Parathyroid adenoma (tissue), 2 donors: Measurements from ENCODE around the gene SFRP2.

Experiments
- H2AFZ ChIP-seq: fragments of 300-600 bp; sonication (generic); one replicate; pipeline ENCODE4 v1.7.0; 2017; ENCODE audit warnings: antibody characterized with exemption, mild to moderate bottlenecking
- H3K27ac ChIP-seq: fragments of 300-600 bp; sonication (generic); one replicate; pipeline ENCODE4 v1.7.0; 2017
- H3K27me3 ChIP-seq: fragments of 300-600 bp; sonication (generic); one replicate; pipeline ENCODE4 v1.7.0; 2017; ENCODE audit warnings: low read length; ENCODE audit not compliant: control insufficient read depth, insufficient read depth
- H3K36me3 ChIP-seq: fragments of 300-600 bp; sonication (generic); one replicate; pipeline ENCODE4 v1.7.0; 2017; ENCODE audit warnings: low read length; ENCODE audit not compliant: control insufficient read depth, insufficient read depth
- H3K4me1 ChIP-seq: fragments of 300-600 bp; sonication (generic); one replicate; pipeline ENCODE4 v1.7.0; 2017; ENCODE audit warnings: control low read depth
- H3K4me2 ChIP-seq: fragments of 300-600 bp; sonication (generic); one replicate; pipeline ENCODE4 v1.7.0; 2017; ENCODE audit warnings: low read length
- H3K4me3 ChIP-seq: fragments of 300-600 bp; sonication (generic); one replicate; pipeline ENCODE4 v1.7.0; 2017; ENCODE audit warnings: low read depth, low read length
- H3K79me2 ChIP-seq: fragments of 300-600 bp; sonication (generic); one replicate; pipeline ENCODE4 v1.7.0; 2017; ENCODE audit warnings: control low read depth
- H3K9ac ChIP-seq: fragments of 300-600 bp; sonication (generic); one replicate; pipeline ENCODE4 v1.7.0; 2017; ENCODE audit warnings: mild to moderate bottlenecking
- H3K9me3 ChIP-seq: fragments of 300-600 bp; sonication (generic); one replicate; pipeline ENCODE4 v1.7.0; 2017; ENCODE audit warnings: low read length; ENCODE audit not compliant: control insufficient read depth
- TF ChIP-seq, protein P1 (sequence below): fragments of 300-600 bp; sonication (generic); IDR thresholded peaks from one replicate; pipeline ENCODE4 v1.7.0; 2017; ENCODE audit warnings: antibody characterized with exemption, mild to moderate bottlenecking
- donor health status: primary hyperparathyroidism.

SFRP2 gene

DNA sequence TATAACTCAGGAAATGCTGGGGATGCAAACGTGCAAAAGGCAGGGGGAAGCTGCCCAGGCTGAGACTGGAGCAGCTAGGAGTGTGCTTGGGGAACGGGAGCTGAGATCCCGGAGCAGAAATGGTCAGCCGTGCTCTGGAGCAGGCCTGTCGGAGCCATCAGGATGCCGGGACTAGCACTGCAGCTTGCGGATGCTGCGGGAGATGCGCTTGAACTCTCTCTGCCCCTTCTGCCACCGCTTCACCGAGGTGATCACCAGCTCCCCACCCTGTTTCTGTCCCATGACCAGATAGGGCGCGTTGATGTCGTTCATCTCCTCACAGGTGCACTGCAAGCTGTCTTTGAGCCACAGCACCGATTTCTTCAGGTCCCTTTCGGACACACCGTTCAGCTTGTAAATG lies 7.6 kb downstream of the SFRP2 start:
- H3K4me2 ChIP-seq = no peak overlapping the region
- no peaks in the 10 kb centered on the region for H3K79me2 ChIP-seq
- no peak overlapping the region for H3K4me3 ChIP-seq
- no peaks in the 10 kb centered on the region for H3K9me3 ChIP-seq
- H3K36me3 ChIP-seq = no peaks in the 10 kb centered on the region
- TF ChIP-seq, protein P1, sequence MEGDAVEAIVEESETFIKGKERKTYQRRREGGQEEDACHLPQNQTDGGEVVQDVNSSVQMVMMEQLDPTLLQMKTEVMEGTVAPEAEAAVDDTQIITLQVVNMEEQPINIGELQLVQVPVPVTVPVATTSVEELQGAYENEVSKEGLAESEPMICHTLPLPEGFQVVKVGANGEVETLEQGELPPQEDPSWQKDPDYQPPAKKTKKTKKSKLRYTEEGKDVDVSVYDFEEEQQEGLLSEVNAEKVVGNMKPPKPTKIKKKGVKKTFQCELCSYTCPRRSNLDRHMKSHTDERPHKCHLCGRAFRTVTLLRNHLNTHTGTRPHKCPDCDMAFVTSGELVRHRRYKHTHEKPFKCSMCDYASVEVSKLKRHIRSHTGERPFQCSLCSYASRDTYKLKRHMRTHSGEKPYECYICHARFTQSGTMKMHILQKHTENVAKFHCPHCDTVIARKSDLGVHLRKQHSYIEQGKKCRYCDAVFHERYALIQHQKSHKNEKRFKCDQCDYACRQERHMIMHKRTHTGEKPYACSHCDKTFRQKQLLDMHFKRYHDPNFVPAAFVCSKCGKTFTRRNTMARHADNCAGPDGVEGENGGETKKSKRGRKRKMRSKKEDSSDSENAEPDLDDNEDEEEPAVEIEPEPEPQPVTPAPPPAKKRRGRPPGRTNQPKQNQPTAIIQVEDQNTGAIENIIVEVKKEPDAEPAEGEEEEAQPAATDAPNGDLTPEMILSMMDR = no peak
- no peaks in the 10 kb centered on the region for H3K27me3 ChIP-seq
- no peak overlapping the region for H2AFZ ChIP-seq
- no peaks in the 10 kb centered on the region for H3K4me1 ChIP-seq
- no peak overlapping the region for H3K27ac ChIP-seq
- no peak overlapping the region for H3K9ac ChIP-seq

DNA sequence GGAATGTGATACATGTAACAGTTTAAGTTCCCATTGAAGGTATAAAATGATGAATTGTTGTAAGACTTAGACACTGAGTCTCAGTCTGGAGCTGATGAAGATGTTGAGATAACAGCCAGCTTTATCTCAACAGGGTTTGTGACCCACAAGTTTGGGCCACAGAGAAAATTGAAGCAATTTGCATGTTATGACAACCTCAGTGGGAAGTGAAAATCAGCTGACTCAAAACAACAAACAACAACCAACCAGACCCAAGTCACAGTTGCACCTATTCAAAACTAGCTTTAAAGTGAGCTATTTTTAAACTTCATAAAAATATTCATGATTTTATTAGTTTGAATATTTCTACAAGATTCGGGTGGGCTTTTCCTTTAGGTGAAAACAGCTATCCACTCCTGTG lies 8.0 kb downstream of the SFRP2 start:
- no peak overlapping the region for H2AFZ ChIP-seq

GRCh38 chr4:153780221-153780620 lies 8.7 kb downstream of the SFRP2 start:
- no peak overlapping the region for H3K9ac ChIP-seq

More for the DNA sequence above, 8.0 kb downstream of the SFRP2 start:
- no peaks in the 10 kb centered on the region for H3K27me3 ChIP-seq
- no peak overlapping the region for H3K27ac ChIP-seq
- H3K4me1 ChIP-seq = no peaks in the 10 kb centered on the region
- no peak overlapping the region for H3K4me3 ChIP-seq
- H3K9me3 ChIP-seq = no peaks in the 10 kb centered on the region
- no peaks in the 10 kb centered on the region for H3K36me3 ChIP-seq
- TF ChIP-seq, protein P1 = no peak
- H3K79me2 ChIP-seq = no peaks in the 10 kb centered on the region
- H3K4me2 ChIP-seq = no peak overlapping the region
- no peak overlapping the region for H3K9ac ChIP-seq

GRCh38 chr4:153778383-153778782 lies 10.5 kb downstream of the SFRP2 start:
- Histone ChIP-seq H3K27me3 (no peaks in the 10 kb centered on the region), H3K79me2 (no peaks in the 10 kb centered on the region), H3K36me3 (no peaks in the 10 kb centered on the region), H3K9me3 (no peaks in the 10 kb centered on the region), H3K4me2 (no peak overlapping the region), H3K4me1 (no peaks in the 10 kb centered on the region), H3K4me3 (no peak overlapping the region), H3K9ac (no peak overlapping the region), H2AFZ (no peak overlapping the region), H3K27ac (no peak overlapping the region)
- TF ChIP-seq, protein P1 = no peak

More at GRCh38 chr4:153780221-153780620, 8.7 kb downstream of the SFRP2 start:
- H2AFZ ChIP-seq = no peak overlapping the region
- no peaks in the 10 kb centered on the region for H3K9me3 ChIP-seq
- H3K79me2 ChIP-seq = no peaks in the 10 kb centered on the region
- H3K36me3 ChIP-seq = no peaks in the 10 kb centered on the region
- no peaks in the 10 kb centered on the region for H3K27me3 ChIP-seq
- H3K4me1 ChIP-seq = no peaks in the 10 kb centered on the region
- H3K4me2 ChIP-seq = no peak overlapping the region
- no peak overlapping the region for H3K4me3 ChIP-seq
- H3K27ac ChIP-seq = no peak overlapping the region
- TF ChIP-seq, protein P1 = no peak

DNA sequence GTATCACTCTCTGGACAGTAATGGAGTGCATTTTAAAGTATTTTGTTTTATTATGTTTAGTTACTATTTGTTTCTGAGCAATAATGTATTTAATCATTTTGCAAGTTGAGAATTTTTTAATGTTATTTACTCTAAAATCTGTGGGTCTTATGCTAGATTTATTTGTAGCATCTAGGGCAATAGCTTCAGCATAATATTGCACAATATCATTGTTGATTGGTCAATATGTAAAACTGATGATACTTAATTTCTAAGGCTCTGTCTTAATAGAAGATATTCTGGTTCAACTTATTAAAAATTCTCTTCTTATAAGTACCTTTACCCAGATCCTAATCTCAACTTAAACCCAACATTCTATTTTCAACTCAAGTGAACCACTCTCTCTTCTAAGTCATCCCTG lies 11.5 kb downstream of the SFRP2 start:
- Histone ChIP-seq H3K4me1 (no peaks in the 10 kb centered on the region), H3K4me3 (no peak overlapping the region), H3K4me2 (no peak overlapping the region), H3K27me3 (no peaks in the 10 kb centered on the region), H2AFZ (no peak overlapping the region), H3K36me3 (no peaks in the 10 kb centered on the region), H3K27ac (no peak overlapping the region), H3K9me3 (no peaks in the 10 kb centered on the region), H3K79me2 (no peaks in the 10 kb centered on the region), H3K9ac (no peak overlapping the region)
- TF ChIP-seq, protein P1 = no peak
